Stimulated activated CD4-positive, alpha-beta T cell treated with anti-CD3 and anti-CD28 coated beads, Interleukin-2, amount 100 ng/mL, for 48 hours (primary cell): ENCODE results near the gene PSMG2.
A peak's percentile ranks its signal among the peaks of the same experiment; 100 is the strongest.

Experiments
- DNase-seq, 2 donors: peaks; one replicate each; pipeline ENCODE4 v3.0.0-alpha.2; 2020

Gene PSMG2

GRCh38 chr18:12702221-12703095 is at the start of gene PSMG2, which contains the start of gene CEP76:
TSS of gene PSMG2 (plus strand) at chr18:12703042. CDS start at chr18:12703108, 66 bp downstream.
TSS of gene CEP76 (minus strand) at chr18:12702723. CDS start at chr18:12702548, 175 bp downstream.
- peak; percentile 72 to 81 for DNase-seq

GRCh38 chr18:12654971-12655370 is 47.9 kb upstream of the PSMG2 start:
- no peak for DNase-seq

GRCh38 chr18:12656605-12656937 is 46.3 kb upstream of the PSMG2 start:
- no peak for DNase-seq

- DNase-seq: peak in 1 of 2 donors; percentile 26
These were observed 45.7 kb upstream of the PSMG2 start for GRCh38 chr18:12656938-12657683.

GRCh38 chr18:12657684-12658425 is 45.0 kb upstream of the PSMG2 start, which contains the start of gene SPIRE1:
TSS of gene SPIRE1 (minus strand) at chr18:12658107. CDS start at chr18:12657866, 241 bp downstream.
- DNase-seq: peak; percentile 18 to 23

- DNase-seq: peak in 1 of 2 donors; percentile 13
These were observed 44.3 kb upstream of the PSMG2 start for GRCh38 chr18:12658426-12659138.

- peak in 1 of 2 donors; percentile 22 for DNase-seq
These were observed 42.8 kb upstream of the PSMG2 start for GRCh38 chr18:12659904-12660605.

GRCh38 chr18:12668041-12668440 is 34.8 kb upstream of the PSMG2 start:
- no peak for DNase-seq

- DNase-seq: no peak
These were observed 23.6 kb upstream of the PSMG2 start for GRCh38 chr18:12679183-12679786.

- DNase-seq: no peak
These were observed 16.7 kb upstream of the PSMG2 start for GRCh38 chr18:12686100-12686499.

- no peak for DNase-seq
These were observed 13.5 kb upstream of the PSMG2 start for GRCh38 chr18:12689256-12689850.

- DNase-seq: no peak
These were observed 10.6 kb upstream of the PSMG2 start for GRCh38 chr18:12692206-12692605.

- DNase-seq: no peak
These were observed 8.8 kb upstream of the PSMG2 start for GRCh38 chr18:12694032-12694431.

GRCh38 chr18:12699747-12700146 is 3.1 kb upstream of the PSMG2 start:
- DNase-seq: no peak

- DNase-seq: no peak
These were observed 1.7 kb upstream of the PSMG2 start for GRCh38 chr18:12701161-12701560.

- no peak for DNase-seq
These were observed 290 bp downstream of the PSMG2 start for GRCh38 chr18:12703096-12703567.

GRCh38 chr18:12703664-12704063 is 822 bp downstream of the PSMG2 start:
- DNase-seq: no peak

GRCh38 chr18:12711446-12711845 is 8.6 kb downstream of the PSMG2 start:
- DNase-seq: no peak

- DNase-seq: no peak
These were observed 18.8 kb downstream of the PSMG2 start for GRCh38 chr18:12721495-12722275.

- no peak for DNase-seq
These were observed 19.9 kb downstream of the PSMG2 start for GRCh38 chr18:12722731-12723130.
